ENCODE results near the gene ARMC9. TPM values are rescaled to one million over a fixed set of nuclear protein-coding genes. Genes with fewer than 3 reads are reported as not detected.
"Not testable (repeated sequence)": the region's sequence is repeated elsewhere in the genome, so short reads cannot be mapped to it uniquely, and the experiment has no call there.

The ARMC9 gene
- total RNA-seq, 1 donor from 2014 or later = 178 TPM

DNA sequence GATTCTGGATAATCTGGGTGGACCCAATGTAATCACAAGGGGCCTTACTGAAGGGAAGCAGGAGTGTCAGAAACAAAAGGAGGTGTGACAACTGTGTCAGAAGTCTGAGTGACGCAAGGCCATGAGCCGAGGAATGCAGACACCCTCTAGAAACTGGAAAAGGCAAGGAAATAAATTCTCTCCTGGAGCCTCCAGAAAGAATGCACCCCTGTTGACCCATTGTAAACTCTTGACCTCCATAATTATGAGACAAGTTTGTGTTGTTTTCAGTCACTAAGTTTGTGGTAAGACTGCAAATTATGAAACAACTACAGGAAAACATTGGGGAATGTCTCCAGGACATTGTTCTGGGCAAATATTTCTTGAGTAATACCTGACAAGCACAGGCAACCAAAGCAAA, 149.7 kb downstream of the ARMC9 start:
- Mint-ChIP-seq H3K9me3 (ENCODE audit: unreplicated experiment) (no peaks in the 10 kb centered on the region), H3K27me3 (ENCODE audit: unreplicated experiment) (no peaks in the 10 kb centered on the region), H3K36me3 (ENCODE audit: unreplicated experiment) (peaks cover 53% of the 10 kb centered on the region), H3K27ac (ENCODE audit: unreplicated experiment) (no peak overlapping the region), H3K4me3 (ENCODE audit: unreplicated experiment) (no peak overlapping the region), H3K4me1 (ENCODE audit: unreplicated experiment) (no peaks in the 10 kb centered on the region)
- no peak for TF ChIP-seq CTCF (IDR thresholded peaks at IDR 0.05)
- no peak for DNase-seq (ENCODE audit: extremely low spot score, unreplicated experiment)

GRCh38 chr2:231348704-231349373, 150.4 kb downstream of the ARMC9 start:
- no peak for DNase-seq (ENCODE audit: extremely low spot score, unreplicated experiment)

GRCh38 chr2:231349374-231349735, 150.9 kb downstream of the ARMC9 start:
- H3K4me3 Mint-ChIP-seq (ENCODE audit: unreplicated experiment); H3K9me3 Mint-ChIP-seq (ENCODE audit: unreplicated experiment); H3K4me1 Mint-ChIP-seq (ENCODE audit: unreplicated experiment); DNase-seq (ENCODE audit: extremely low spot score, unreplicated experiment); H3K27ac Mint-ChIP-seq (ENCODE audit: unreplicated experiment); H3K27me3 Mint-ChIP-seq (ENCODE audit: unreplicated experiment): not testable (repeated sequence)
- peaks cover 51% of the 10 kb centered on the region for H3K36me3 Mint-ChIP-seq (ENCODE audit: unreplicated experiment)

More at GRCh38 chr2:231348704-231349373, 150.4 kb downstream of the ARMC9 start:
- H3K4me3 Mint-ChIP-seq (ENCODE audit: unreplicated experiment) = no peak overlapping the region
- no peak for TF ChIP-seq CTCF (IDR thresholded peaks at IDR 0.05)
- peaks cover 53% of the 10 kb centered on the region for H3K36me3 Mint-ChIP-seq (ENCODE audit: unreplicated experiment)
- H3K9me3 Mint-ChIP-seq (ENCODE audit: unreplicated experiment) = no peaks in the 10 kb centered on the region
- no peaks in the 10 kb centered on the region for H3K27me3 Mint-ChIP-seq (ENCODE audit: unreplicated experiment)
- no peaks in the 10 kb centered on the region for H3K4me1 Mint-ChIP-seq (ENCODE audit: unreplicated experiment)
- H3K27ac Mint-ChIP-seq (ENCODE audit: unreplicated experiment) = no peak overlapping the region

GRCh38 chr2:231351648-231352047, 153.2 kb downstream of the ARMC9 start:
- Mint-ChIP-seq H3K27ac (ENCODE audit: unreplicated experiment) (no peak overlapping the region), H3K4me1 (ENCODE audit: unreplicated experiment) (no peaks in the 10 kb centered on the region), H3K36me3 (ENCODE audit: unreplicated experiment) (peaks cover 36% of the 10 kb centered on the region), H3K27me3 (ENCODE audit: unreplicated experiment) (no peaks in the 10 kb centered on the region), H3K9me3 (ENCODE audit: unreplicated experiment) (no peaks in the 10 kb centered on the region), H3K4me3 (ENCODE audit: unreplicated experiment) (no peak overlapping the region)
- DNase-seq (ENCODE audit: extremely low spot score, unreplicated experiment) = no peak
- TF ChIP-seq CTCF (IDR thresholded peaks at IDR 0.05) = no peak

- no peak for TF ChIP-seq CTCF (IDR thresholded peaks at IDR 0.05)
- DNase-seq (ENCODE audit: extremely low spot score, unreplicated experiment) = no peak
- Mint-ChIP-seq H3K9me3 (ENCODE audit: unreplicated experiment) (no peaks in the 10 kb centered on the region), H3K36me3 (ENCODE audit: unreplicated experiment) (peaks cover 21% of the 10 kb centered on the region), H3K4me1 (ENCODE audit: unreplicated experiment) (no peaks in the 10 kb centered on the region), H3K27ac (ENCODE audit: unreplicated experiment) (no peak overlapping the region), H3K4me3 (ENCODE audit: unreplicated experiment) (no peak overlapping the region), H3K27me3 (ENCODE audit: unreplicated experiment) (no peaks in the 10 kb centered on the region)
These were observed 155.0 kb downstream of the ARMC9 start for GRCh38 chr2:231353469-231353868.

Measured in osteocyte (in vitro differentiated cells).